Measurements from ENCODE around the gene TEX22.

The TEX22 gene

GRCh38 chr14:105384041-105384557 lies 14.2 kb upstream of the TEX22 start:
- in situ Hi-C loops (cut with MboI; ENCODE audit: low sequenced_read_pairs) = no loop called here

GRCh38 chr14:105384605-105385321 lies 13.6 kb upstream of the TEX22 start:
- in situ Hi-C loops (cut with MboI; ENCODE audit: low sequenced_read_pairs) = no loop called here

GRCh38 chr14:105385322-105385637 lies 13.1 kb upstream of the TEX22 start:
- in situ Hi-C loops (cut with MboI; ENCODE audit: low sequenced_read_pairs) = no loop called here

- in situ Hi-C loops (cut with MboI; ENCODE audit: low sequenced_read_pairs) = no loop called here
These were observed 12.5 kb upstream of the TEX22 start for GRCh38 chr14:105385698-105386365.

- in situ Hi-C loops (cut with MboI; ENCODE audit: low sequenced_read_pairs) = no loop called here
These were observed 11.5 kb upstream of the TEX22 start for GRCh38 chr14:105386581-105387529.

GRCh38 chr14:105387530-105387922 lies 10.8 kb upstream of the TEX22 start:
- in situ Hi-C loops (cut with MboI; ENCODE audit: low sequenced_read_pairs) = no loop called here

- in situ Hi-C loops (cut with MboI; ENCODE audit: low sequenced_read_pairs) = no loop called here
These were observed 10.0 kb upstream of the TEX22 start for GRCh38 chr14:105388110-105388951.

GRCh38 chr14:105388976-105389375 lies 9.4 kb upstream of the TEX22 start:
- in situ Hi-C loops (cut with MboI; ENCODE audit: low sequenced_read_pairs) = no loop called here

- in situ Hi-C loops (cut with MboI; ENCODE audit: low sequenced_read_pairs) = no loop called here
These were observed 8.8 kb upstream of the TEX22 start for GRCh38 chr14:105389534-105389933.

GRCh38 chr14:105389976-105390848 lies 8.1 kb upstream of the TEX22 start:
- in situ Hi-C loops (cut with MboI; ENCODE audit: low sequenced_read_pairs) = no loop called here

GRCh38 chr14:105390849-105391500 lies 7.4 kb upstream of the TEX22 start:
- in situ Hi-C loops (cut with MboI; ENCODE audit: low sequenced_read_pairs) = no loop called here

GRCh38 chr14:105391541-105391940 lies 6.8 kb upstream of the TEX22 start:
- in situ Hi-C loops (cut with MboI; ENCODE audit: low sequenced_read_pairs) = no loop called here

- in situ Hi-C loops (cut with MboI; ENCODE audit: low sequenced_read_pairs) = no loop called here
These were observed 5.9 kb upstream of the TEX22 start for GRCh38 chr14:105392131-105393090.

GRCh38 chr14:105393151-105393550 lies 5.2 kb upstream of the TEX22 start:
- in situ Hi-C loops (cut with MboI; ENCODE audit: low sequenced_read_pairs) = no loop called here

- in situ Hi-C loops (cut with MboI; ENCODE audit: low sequenced_read_pairs) = no loop called here
These were observed 3.4 kb upstream of the TEX22 start for GRCh38 chr14:105394714-105395537.

- in situ Hi-C loops (cut with MboI; ENCODE audit: low sequenced_read_pairs) = no loop called here
These were observed 2.8 kb upstream of the TEX22 start for GRCh38 chr14:105395538-105395854.

GRCh38 chr14:105397350-105397931 lies 897 bp upstream of the TEX22 start:
- in situ Hi-C loops (cut with MboI; ENCODE audit: low sequenced_read_pairs) = no loop called here
